HEK293T (cell line): ENCODE measurements around the gene LYPD1.

Experiments
- ARNT ChIP-seq: fragments of 450-650 bp; IDR thresholded peaks from 2 replicates; pipeline ENCODE4 v1.6.1; 2017; ENCODE audit warnings: mild to moderate bottlenecking
- BHLHE40 ChIP-seq: fragments of 450-650 bp; IDR thresholded peaks from 2 replicates; pipeline ENCODE4 v1.6.1; 2016; ENCODE audit warnings: mild to moderate bottlenecking, moderate library complexity, borderline replicate concordance
- CTBP1 ChIP-seq: fragments of 450-650 bp; IDR thresholded peaks from 2 replicates; pipeline ENCODE4 v1.6.1; 2016; ENCODE audit warnings: borderline replicate concordance
- ELF4 ChIP-seq: fragments of 450-650 bp; IDR thresholded peaks from 2 replicates; pipeline ENCODE4 v1.6.1; 2017; ENCODE audit warnings: antibody characterized with exemption
- FOXA1 ChIP-seq: fragments of 450-650 bp; IDR thresholded peaks from 2 replicates; pipeline ENCODE4 v1.6.1; 2016; ENCODE audit warnings: mild to moderate bottlenecking
- FOXK2 ChIP-seq: fragments of 450-650 bp; IDR thresholded peaks from 2 replicates; pipeline ENCODE4 v1.6.1; 2016; ENCODE audit warnings: mild to moderate bottlenecking
- FOXM1 ChIP-seq: fragments of 450-650 bp; IDR thresholded peaks from 2 replicates; pipeline ENCODE4 v1.6.1; 2017; ENCODE audit warnings: mild to moderate bottlenecking, borderline replicate concordance
- HDGF ChIP-seq: fragments of 450-650 bp; IDR thresholded peaks from 2 replicates; pipeline ENCODE4 v1.6.1; 2017; ENCODE audit warnings: antibody characterized with exemption, borderline replicate concordance
- L3MBTL2 ChIP-seq: fragments of 450-650 bp; conservative IDR thresholded peaks from 2 replicates; pipeline ENCODE4 v1.6.1; 2016; ENCODE audit warnings: mild to moderate bottlenecking
- LEF1 ChIP-seq: fragments of 450-650 bp; IDR thresholded peaks from 2 replicates; pipeline ENCODE4 v1.6.1; 2017; ENCODE audit warnings: mild to moderate bottlenecking, borderline replicate concordance
- NFRKB ChIP-seq: fragments of 450-650 bp; IDR thresholded peaks from 2 replicates; pipeline ENCODE4 v1.6.1; 2016; ENCODE audit warnings: mild to moderate bottlenecking, moderate library complexity
- SP1 ChIP-seq: fragments of 450-650 bp; IDR thresholded peaks from 2 replicates; pipeline ENCODE4 v1.6.1; 2017
- SUZ12 ChIP-seq: fragments of 450-650 bp; IDR thresholded peaks from 2 replicates; pipeline ENCODE4 v1.6.1; 2016; ENCODE audit warnings: mild to moderate bottlenecking
- ZNF384 ChIP-seq: fragments of 450-650 bp; IDR thresholded peaks from 2 replicates; pipeline ENCODE4 v1.6.1; 2016

DNA sequence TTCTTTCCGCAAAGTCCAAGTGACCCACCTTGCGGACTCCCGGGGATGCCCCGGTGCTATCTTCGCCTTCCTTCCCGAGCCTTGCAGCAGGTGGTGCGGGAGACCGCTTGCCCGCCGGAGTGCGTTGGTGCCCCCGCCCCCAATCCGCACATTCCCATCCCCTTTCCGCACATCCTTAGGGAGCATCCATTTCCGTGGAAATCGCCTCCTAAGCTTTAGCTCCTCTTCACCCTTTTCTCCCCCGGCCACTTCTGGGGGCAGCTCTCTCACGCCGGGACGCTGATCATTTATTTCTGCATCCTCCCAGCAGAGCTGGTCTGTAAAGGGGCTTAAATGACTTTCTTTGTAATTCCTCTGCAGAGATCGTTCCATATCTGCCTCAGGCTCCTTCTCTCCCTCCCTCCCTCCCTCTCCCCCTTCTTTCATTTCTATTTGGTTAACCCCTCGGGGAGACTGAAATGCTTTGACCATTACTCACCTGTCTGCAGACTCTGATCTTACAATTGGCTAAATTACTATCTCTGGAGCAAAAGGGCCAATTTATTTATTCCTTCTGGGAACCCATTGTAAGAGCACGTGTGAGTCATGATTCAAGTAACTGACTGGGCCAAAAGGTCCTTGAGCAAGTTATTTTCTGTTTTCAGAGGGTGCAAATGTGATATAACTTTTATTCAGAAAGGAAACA is 1.3 kb upstream of the LYPD1 start:
- TF ChIP-seq FOXK2, result no peak
- no peak for TF ChIP-seq ELF4
- no peak for TF ChIP-seq L3MBTL2
- no peak for TF ChIP-seq FOXM1
- TF ChIP-seq BHLHE40, result no peak
- no peak for TF ChIP-seq ARNT
- TF ChIP-seq FOXA1, result no peak
- no peak for TF ChIP-seq CTBP1
- no peak for TF ChIP-seq NFRKB
- no peak for TF ChIP-seq SP1
- no peak for TF ChIP-seq ZNF384
- TF ChIP-seq SUZ12, result no peak
- no peak for TF ChIP-seq LEF1
- TF ChIP-seq HDGF, result no peak
